ENCODE results near the gene ALOX5.

The ALOX5 gene

DNA sequence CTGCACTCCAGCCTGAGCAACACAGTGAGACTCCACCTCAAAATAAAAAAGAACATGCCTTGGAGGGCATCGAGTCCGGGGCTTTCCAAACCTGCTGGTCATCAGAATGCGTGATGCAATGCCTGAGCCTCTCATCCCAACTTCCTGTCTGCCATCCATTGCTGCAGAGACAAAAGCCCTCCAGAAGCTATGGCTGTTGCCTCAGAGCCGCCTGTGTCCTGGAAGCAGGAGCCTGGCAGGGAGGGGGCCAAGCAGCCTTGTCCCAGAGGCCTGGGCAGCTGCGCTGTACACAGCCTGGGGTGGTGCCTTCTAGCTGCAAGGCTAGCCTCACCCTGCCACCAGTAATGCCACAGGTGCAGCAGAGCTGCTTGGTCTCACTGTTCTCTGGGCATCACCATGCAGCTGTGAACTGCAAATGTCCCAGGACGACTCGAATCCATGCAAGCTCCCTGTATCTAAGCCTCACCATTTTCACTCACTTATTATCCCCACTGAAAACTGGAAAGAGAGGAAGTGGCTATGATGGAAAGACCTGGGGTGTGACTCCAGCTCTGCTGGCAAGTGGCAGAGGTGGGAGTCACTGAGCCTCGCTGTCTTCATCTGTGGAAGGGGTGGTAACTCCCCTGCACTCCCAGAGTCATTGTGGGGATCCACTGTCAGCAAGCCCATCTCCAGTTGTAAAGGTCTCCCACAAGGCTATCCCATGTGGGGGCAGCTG, 7.0 kb downstream of the ALOX5 start:
- no peak overlapping the region for H3K4ac ChIP-seq (ENCODE audit: low read length)
- no peak overlapping the region for H2AK5ac ChIP-seq (ENCODE audit: low read depth, low read length)
- no peak overlapping the region for H4K8ac ChIP-seq (ENCODE audit: low read depth, low read length)
- H3K23ac ChIP-seq (ENCODE audit: low read depth, low read length, poor library complexity) = peak overlapping the region; percentile 46
- no peaks in the 10 kb centered on the region for H3K36me3 ChIP-seq (replicated peaks in 1 of 2; ENCODE audit: control insufficient read depth in 2 of 2, insufficient read depth in 2 of 2, low read length in 2 of 2)
- peaks cover 0 to 24% (median 5%) of the 10 kb centered on the region in 3 experiments for H3K27me3 ChIP-seq (ENCODE audit: control insufficient read depth in 3 of 3, insufficient read depth in 3 of 3, low read depth in 1 of 3, low read length in 3 of 3)
- no peak overlapping the region for H2BK5ac ChIP-seq (ENCODE audit: low read length)
- no peak overlapping the region for H3K4me2 ChIP-seq (ENCODE audit: insufficient read depth, low read length, poor library complexity, severe bottlenecking)
- H3K9ac ChIP-seq (ENCODE audit: low read depth, low read length, poor library complexity) = no peak overlapping the region
- peak overlapping the region; percentile 18 for H4K91ac ChIP-seq (ENCODE audit: low read depth, low read length, poor library complexity)
- peak overlapping the region; percentile 74 for H3K18ac ChIP-seq (ENCODE audit: low read length)
- no peak overlapping the region for H3K27ac ChIP-seq (replicated peaks; ENCODE audit: low read length)
- DNase-seq (ENCODE audit: low spot score) = no peak
- no peaks in the 10 kb centered on the region for H3K9me3 ChIP-seq (replicated peaks in 1 of 2; ENCODE audit: control insufficient read depth in 2 of 2, insufficient read depth in 1 of 2, low read depth in 1 of 2, low read length in 2 of 2)
- no peak overlapping the region for H2BK15ac ChIP-seq (ENCODE audit: low read length)
- peak overlapping the region; percentile 10 for H2BK120ac ChIP-seq (ENCODE audit: low read depth, low read length)
- H3K4me3 ChIP-seq (ENCODE audit: low read length in 2 of 2) = no peak overlapping the region
- H3K4me1 ChIP-seq (ENCODE audit: control insufficient read depth in 2 of 2, insufficient read depth in 1 of 2, low read depth in 1 of 2, low read length in 2 of 2) = no peaks in the 10 kb centered on the region
- H3K79me1 ChIP-seq (ENCODE audit: low read depth, low read length) = no peaks in the 10 kb centered on the region
- peak overlapping the region; percentile 80 for H2AFZ ChIP-seq (ENCODE audit: low read length)
- no peak overlapping the region for H2BK12ac ChIP-seq (ENCODE audit: low read length)
- H3K14ac ChIP-seq (ENCODE audit: low read length) = peak overlapping the region; percentile 49
- no CpG with 5 or more reads among the region's 8 CpGs for WGBS, 2 donors (ENCODE audit: extremely low coverage in 2 of 2, insufficient read length in 2 of 2, insufficient replicate concordance in 1 of 2)

DNA sequence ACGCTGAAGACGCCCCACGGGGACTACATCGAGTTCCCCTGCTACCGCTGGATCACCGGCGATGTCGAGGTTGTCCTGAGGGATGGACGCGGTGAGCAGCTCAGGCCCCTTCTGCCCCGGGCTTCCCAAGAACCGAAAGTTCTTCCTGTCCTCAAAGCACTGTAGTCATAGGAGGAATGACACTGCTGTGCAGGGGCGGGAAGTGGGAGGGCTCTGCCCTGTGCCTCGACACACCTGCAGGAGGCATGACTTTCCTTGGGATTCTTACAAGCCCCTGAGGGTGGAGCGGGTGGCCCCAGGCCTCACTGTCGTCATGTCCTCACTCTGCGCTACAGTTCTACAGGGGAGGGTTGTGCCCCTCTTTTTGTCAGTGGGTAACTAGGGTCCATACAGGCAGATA, 8.6 kb downstream of the ALOX5 start:
- Histone ChIP-seq H3K23ac (ENCODE audit: low read depth, low read length, poor library complexity) (no peak overlapping the region), H3K18ac (ENCODE audit: low read length) (peak overlapping the region; percentile 6), H3K9ac (ENCODE audit: low read depth, low read length, poor library complexity) (peak overlapping the region; percentile 17), H3K27ac (replicated peaks; ENCODE audit: low read length) (no peak overlapping the region), H2BK120ac (ENCODE audit: low read depth, low read length) (no peak overlapping the region), H4K8ac (ENCODE audit: low read depth, low read length) (no peak overlapping the region), H3K36me3 (replicated peaks in 1 of 2; ENCODE audit: control insufficient read depth in 2 of 2, insufficient read depth in 2 of 2, low read length in 2 of 2) (no peaks in the 10 kb centered on the region), H3K4me2 (ENCODE audit: insufficient read depth, low read length, poor library complexity, severe bottlenecking) (no peak overlapping the region), H2BK5ac (ENCODE audit: low read length) (no peak overlapping the region), H2AFZ (ENCODE audit: low read length) (no peak overlapping the region), H2AK5ac (ENCODE audit: low read depth, low read length) (peak overlapping the region; percentile 14), H3K4me1 (ENCODE audit: control insufficient read depth in 2 of 2, insufficient read depth in 1 of 2, low read depth in 1 of 2, low read length in 2 of 2) (no peaks in the 10 kb centered on the region), H2BK12ac (ENCODE audit: low read length) (no peak overlapping the region), H3K4ac (ENCODE audit: low read length) (no peak overlapping the region), H3K4me3 (ENCODE audit: low read length in 2 of 2) (no peak overlapping the region), H4K91ac (ENCODE audit: low read depth, low read length, poor library complexity) (no peak overlapping the region), H3K14ac (ENCODE audit: low read length) (no peak overlapping the region), H3K79me1 (ENCODE audit: low read depth, low read length) (no peaks in the 10 kb centered on the region), H3K27me3 (ENCODE audit: control insufficient read depth in 3 of 3, insufficient read depth in 3 of 3, low read depth in 1 of 3, low read length in 3 of 3) (peaks cover 0 to 10% (median 0%) of the 10 kb centered on the region in 3 experiments), H3K9me3 (replicated peaks in 1 of 2; ENCODE audit: control insufficient read depth in 2 of 2, insufficient read depth in 1 of 2, low read depth in 1 of 2, low read length in 2 of 2) (no peaks in the 10 kb centered on the region), H2BK15ac (ENCODE audit: low read length) (no peak overlapping the region)
- no peak for DNase-seq (ENCODE audit: low spot score)
- WGBS, 2 donors (ENCODE audit: extremely low coverage in 2 of 2, insufficient read length in 2 of 2, insufficient replicate concordance in 1 of 2) = no CpG with 5 or more reads among the region's 17 CpGs

DNA sequence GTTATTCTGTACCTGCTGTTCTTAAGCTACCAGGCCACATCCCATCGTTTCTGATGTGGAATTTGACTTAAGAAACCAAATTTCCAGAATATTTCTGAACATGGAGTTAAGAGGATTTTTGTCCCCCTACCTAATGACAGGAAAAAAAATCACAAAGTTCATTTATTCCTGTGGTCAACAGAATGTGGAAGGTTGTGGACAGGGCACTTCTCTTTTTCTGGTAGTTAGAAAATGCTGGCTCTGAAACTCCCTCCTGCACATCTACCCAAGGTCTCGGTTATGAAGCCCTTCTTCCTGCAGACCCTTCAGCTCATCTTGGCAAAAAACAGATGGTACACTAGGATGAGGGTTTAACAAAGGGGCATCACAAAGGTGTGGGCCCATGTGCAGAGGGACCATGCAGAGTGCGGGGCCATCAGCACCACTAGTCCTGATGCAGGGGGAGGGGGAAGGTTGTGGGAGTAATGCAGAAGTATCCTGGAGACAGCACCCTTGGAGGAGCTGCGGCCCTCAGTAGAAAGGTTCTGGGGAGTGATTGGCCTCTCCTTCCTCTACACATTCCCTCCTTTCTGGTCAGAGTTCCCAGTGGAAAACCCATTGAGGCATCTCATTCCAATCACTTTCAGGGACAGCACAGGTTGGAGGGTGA, 9.8 kb downstream of the ALOX5 start:
- Histone ChIP-seq H3K14ac (ENCODE audit: low read length) (no peak overlapping the region), H3K9me3 (replicated peaks in 1 of 2; ENCODE audit: control insufficient read depth in 2 of 2, insufficient read depth in 1 of 2, low read depth in 1 of 2, low read length in 2 of 2) (no peaks in the 10 kb centered on the region), H3K36me3 (replicated peaks in 1 of 2; ENCODE audit: control insufficient read depth in 2 of 2, insufficient read depth in 2 of 2, low read length in 2 of 2) (no peaks in the 10 kb centered on the region), H3K4me2 (ENCODE audit: insufficient read depth, low read length, poor library complexity, severe bottlenecking) (no peak overlapping the region), H3K23ac (ENCODE audit: low read depth, low read length, poor library complexity) (no peak overlapping the region), H3K9ac (ENCODE audit: low read depth, low read length, poor library complexity) (no peak overlapping the region), H3K27me3 (ENCODE audit: control insufficient read depth in 3 of 3, insufficient read depth in 3 of 3, low read depth in 1 of 3, low read length in 3 of 3) (no peaks in the 10 kb centered on the region), H3K4me1 (ENCODE audit: control insufficient read depth in 2 of 2, insufficient read depth in 1 of 2, low read depth in 1 of 2, low read length in 2 of 2) (no peaks in the 10 kb centered on the region), H3K4ac (ENCODE audit: low read length) (no peak overlapping the region), H4K91ac (ENCODE audit: low read depth, low read length, poor library complexity) (no peak overlapping the region), H2BK12ac (ENCODE audit: low read length) (no peak overlapping the region), H2BK15ac (ENCODE audit: low read length) (no peak overlapping the region), H3K79me1 (ENCODE audit: low read depth, low read length) (no peaks in the 10 kb centered on the region), H2AFZ (ENCODE audit: low read length) (no peak overlapping the region), H3K4me3 (ENCODE audit: low read length in 2 of 2) (no peak overlapping the region), H2AK5ac (ENCODE audit: low read depth, low read length) (no peak overlapping the region), H4K8ac (ENCODE audit: low read depth, low read length) (no peak overlapping the region), H3K18ac (ENCODE audit: low read length) (no peak overlapping the region), H3K27ac (replicated peaks; ENCODE audit: low read length) (no peak overlapping the region), H2BK120ac (ENCODE audit: low read depth, low read length) (no peak overlapping the region), H2BK5ac (ENCODE audit: low read length) (no peak overlapping the region)
- no CpG with 5 or more reads among the region's 4 CpGs for WGBS, 2 donors (ENCODE audit: extremely low coverage in 2 of 2, insufficient read length in 2 of 2, insufficient replicate concordance in 1 of 2)
- DNase-seq (ENCODE audit: low spot score) = no peak

DNA sequence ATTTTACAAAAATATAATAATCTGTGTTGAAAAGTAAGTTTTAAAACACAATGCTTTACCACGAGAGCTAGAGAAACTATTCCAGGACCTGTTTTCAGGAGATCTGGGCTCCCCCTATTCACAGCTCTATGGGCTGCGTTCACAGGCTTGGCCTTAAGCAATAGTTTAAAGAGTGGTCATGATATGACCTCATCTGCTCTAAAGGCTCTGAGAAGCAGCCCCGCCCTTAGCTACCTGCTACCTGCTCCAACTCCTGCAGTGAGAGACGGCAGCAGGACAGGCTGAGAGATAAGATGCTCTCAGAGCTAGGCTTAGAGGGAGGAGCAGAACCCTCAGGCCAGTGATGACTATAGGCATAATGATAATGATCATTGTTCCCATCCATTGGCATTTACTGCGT, 12.6 kb downstream of the ALOX5 start:
- Histone ChIP-seq H3K4me3 (ENCODE audit: low read length in 2 of 2) (no peak overlapping the region), H3K4ac (ENCODE audit: low read length) (no peak overlapping the region), H3K79me1 (ENCODE audit: low read depth, low read length) (no peaks in the 10 kb centered on the region), H3K23ac (ENCODE audit: low read depth, low read length, poor library complexity) (no peak overlapping the region), H2AK5ac (ENCODE audit: low read depth, low read length) (no peak overlapping the region), H4K91ac (ENCODE audit: low read depth, low read length, poor library complexity) (no peak overlapping the region), H3K4me1 (ENCODE audit: control insufficient read depth in 2 of 2, insufficient read depth in 1 of 2, low read depth in 1 of 2, low read length in 2 of 2) (no peaks in the 10 kb centered on the region), H3K4me2 (ENCODE audit: insufficient read depth, low read length, poor library complexity, severe bottlenecking) (no peak overlapping the region), H2AFZ (ENCODE audit: low read length) (no peak overlapping the region), H3K18ac (ENCODE audit: low read length) (no peak overlapping the region), H3K36me3 (replicated peaks in 1 of 2; ENCODE audit: control insufficient read depth in 2 of 2, insufficient read depth in 2 of 2, low read length in 2 of 2) (no peaks in the 10 kb centered on the region), H3K9ac (ENCODE audit: low read depth, low read length, poor library complexity) (no peak overlapping the region), H2BK5ac (ENCODE audit: low read length) (no peak overlapping the region), H3K14ac (ENCODE audit: low read length) (no peak overlapping the region), H3K27me3 (ENCODE audit: control insufficient read depth in 3 of 3, insufficient read depth in 3 of 3, low read depth in 1 of 3, low read length in 3 of 3) (no peaks in the 10 kb centered on the region), H4K8ac (ENCODE audit: low read depth, low read length) (no peak overlapping the region), H3K27ac (replicated peaks; ENCODE audit: low read length) (no peak overlapping the region), H2BK120ac (ENCODE audit: low read depth, low read length) (no peak overlapping the region), H2BK12ac (ENCODE audit: low read length) (no peak overlapping the region), H3K9me3 (replicated peaks in 1 of 2; ENCODE audit: control insufficient read depth in 2 of 2, insufficient read depth in 1 of 2, low read depth in 1 of 2, low read length in 2 of 2) (no peaks in the 10 kb centered on the region), H2BK15ac (ENCODE audit: low read length) (no peak overlapping the region)
- DNase-seq (ENCODE audit: low spot score) = no peak
- no CpG with 5 or more reads among the region's 5 CpGs for WGBS, 2 donors (ENCODE audit: extremely low coverage in 2 of 2, insufficient read length in 2 of 2, insufficient replicate concordance in 1 of 2)
